K562 (cell line): ENCODE data around the gene PARP15. TPM values are rescaled to one million over a fixed set of nuclear protein-coding genes. Genes with fewer than 3 reads are reported as not detected.

Experiments
- ATAC-seq: fragments of 200-7000 bp; cut with Tn5 transposase; 3 replicates; pipeline ENCODE4 v1.9.1; 2020; ENCODE audit warnings: moderate library complexity
- BruUV-seq: library from RNA; stranded (reverse); fragments of 400-500 nt; replicated peaks from 2 replicates; lab custom pipeline; 2021; lab: Mats Ljungman, UMichigan
- CTCF ChIA-PET: fragments of 300-600 bp; formaldehyde crosslinking; extraction: SDS; loops from one replicate; lab custom pipeline; 2021; ENCODE audit warnings: low intra/inter-chr PET ratio; lab: Yijun Ruan, JAX
- POLR2A ChIA-PET: fragments of 300-600, 350-650 bp; sonication (Branson Sonifier 250); formaldehyde crosslinking; extraction: SDS; loops from one replicate; lab custom pipeline; 2021; ENCODE audit warnings: antibody characterized with exemption, inconsistent platforms; lab: Yijun Ruan, JAX
- DNase-seq, 4 experiments: peaks; one replicate each; pipeline versions ENCODE4 v3.0.0 to v3.0.0-alpha.2; 2011 to 2018; ENCODE audit warnings: low spot score in 3 of 4, mixed read lengths in 3 of 4; ENCODE audit errors: extremely low read depth in 1 of 4
- FAIRE-seq: peaks from 2 replicates; lab custom pipeline; 2011; peaks lifted over from hg19 to GRCh38; lab: Jason Lieb, UNC
- H2AFZ ChIP-seq: 2 replicates; pipeline ENCODE4 v1.6.0; 2011; ENCODE audit warnings: low read depth, low read length, control low read depth, inconsistent platforms
- H3K27ac ChIP-seq: fragments of 200-600 bp; 3 replicates; pipeline ENCODE4 v1.8.0; 2011; ENCODE audit warnings: low read depth, mild to moderate bottlenecking, control low read depth, inconsistent platforms, low read length, moderate library complexity, mixed read lengths; ENCODE audit errors: extremely low read depth
- H3K27me3 ChIP-seq, 2 experiments: fragments of 300-600 bp in 1 of 2; 2 replicates in 1 of 2; 3 replicates in 1 of 2; pipeline versions ENCODE4 v1.6.0 to v1.8.0; 2011; ENCODE audit warnings: inconsistent platforms in 2 of 2, low read length in 2 of 2, mild to moderate bottlenecking in 1 of 2, mixed read lengths in 1 of 2, moderate library complexity in 1 of 2; ENCODE audit not compliant: control insufficient read depth in 2 of 2, insufficient read depth in 2 of 2
- H3K36me3 ChIP-seq: fragments of 300-600 bp; 3 replicates; pipeline ENCODE4 v1.8.0; 2011; ENCODE audit warnings: mild to moderate bottlenecking, low read length, inconsistent platforms; ENCODE audit not compliant: control insufficient read depth, insufficient read depth
- H3K4me1 ChIP-seq, 2 experiments: fragments of 200-600 bp in 1 of 2; replicated peaks in 1 of 2; 2 replicates in 1 of 2; 3 replicates in 1 of 2; pipeline versions ENCODE4 v1.5.1 to v1.8.0; 2011; ENCODE audit warnings: inconsistent platforms in 2 of 2, low read length in 2 of 2, mild to moderate bottlenecking in 1 of 2, mixed read lengths in 1 of 2, moderate library complexity in 1 of 2; ENCODE audit not compliant: control insufficient read depth in 2 of 2, insufficient read depth in 2 of 2
- H3K4me2 ChIP-seq: 2 replicates; pipeline ENCODE4 v1.6.1; 2011; ENCODE audit warnings: low read length, control low read depth, inconsistent platforms, mixed read lengths; ENCODE audit not compliant: insufficient read depth
- H3K4me3 ChIP-seq: fragments of 200-600 bp; sonication (generic), shearing (Covaris generic); 2 replicates; pipeline ENCODE4 v1.5.1; 2016; ENCODE audit warnings: control low read depth, inconsistent platforms
- H3K79me2 ChIP-seq: fragments of 200-600 bp; 3 replicates; pipeline ENCODE4 v1.8.0; 2011; ENCODE audit warnings: low read length, inconsistent platforms; ENCODE audit not compliant: control insufficient read depth, insufficient read depth
- H3K9ac ChIP-seq, 2 experiments: 2 replicates each; pipeline versions ENCODE4 v1.6.0 to v1.6.1; 2011; ENCODE audit warnings: low read depth in 2 of 2, low read length in 2 of 2, control low read depth in 1 of 2, inconsistent platforms in 1 of 2, mild to moderate bottlenecking in 1 of 2, mixed read lengths in 1 of 2; ENCODE audit not compliant: insufficient read depth in 1 of 2
- H3K9me1 ChIP-seq: one replicate; pipeline ENCODE4 v1.6.0; 2011; ENCODE audit warnings: inconsistent platforms, mild to moderate bottlenecking, low read length, moderate library complexity; ENCODE audit not compliant: control insufficient read depth, insufficient read depth
- H3K9me3 ChIP-seq: replicated peaks from 2 replicates; pipeline ENCODE4 v1.5.1; 2011; ENCODE audit warnings: low read depth, low read length, inconsistent platforms; ENCODE audit not compliant: control insufficient read depth, insufficient read depth
- H4K20me1 ChIP-seq: replicated peaks from 2 replicates; pipeline ENCODE4 v1.6.1; 2011; ENCODE audit warnings: low read length, inconsistent platforms, mixed read lengths; ENCODE audit not compliant: control insufficient read depth, insufficient read depth
- ASH1L ChIP-seq: fragments of 450-650 bp; IDR thresholded peaks from 2 replicates; pipeline ENCODE4 v1.6.1; 2018; ENCODE audit warnings: borderline replicate concordance, mild to moderate bottlenecking, low read depth; ENCODE audit not compliant: partially characterized antibody
- ATF3 ChIP-seq, 2 experiments: fragments of 450-650 bp in 1 of 2; sonication (generic) in 1 of 2; formaldehyde crosslinking in 1 of 2; IDR thresholded peaks in 1 of 2; conservative IDR thresholded peaks in 1 of 2; 2 replicates each; pipeline versions ENCODE4 v1.6.1 to v1.8.1; 2016 to 2023; ENCODE audit warnings: mild to moderate bottlenecking in 2 of 2, moderate library complexity in 2 of 2, inconsistent platforms in 1 of 2, missing genetic modification reagents in 1 of 2
- FOSL1 ChIP-seq: fragments of 200-800 bp; sonication (Bioruptor generic); conservative IDR thresholded peaks from 2 replicates; pipeline ENCODE4 v1.6.1; 2016; ENCODE audit warnings: missing genetic modification characterization, missing compliant biosample characterization
- HOXB6 ChIP-seq: fragments of 250-450 bp; sonication (Bioruptor Pico); IDR thresholded peaks from 2 replicates; pipeline ENCODE4 v1.5.1; 2022; ENCODE audit warnings: mild to moderate bottlenecking, borderline replicate concordance
- JUND ChIP-seq, 2 experiments: IDR thresholded peaks; 2 replicates in 1 of 2; 3 replicates in 1 of 2; pipeline ENCODE4 v1.6.1; 2011; ENCODE audit warnings: borderline replicate concordance in 2 of 2, low read depth in 2 of 2, low read length in 2 of 2, improper control_type of control experiment in 1 of 2, missing biosample characterization in 1 of 2, missing genetic modification characterization in 1 of 2, missing genetic modification reagents in 1 of 2
- KDM1A ChIP-seq, 2 experiments: fragments of 450-650 bp; IDR thresholded peaks; 2 replicates each; pipeline ENCODE4 v1.6.1; 2016; ENCODE audit warnings: mild to moderate bottlenecking in 2 of 2
- NKRF ChIP-seq: fragments of 450-650 bp; IDR thresholded peaks from 2 replicates; pipeline ENCODE4 v1.6.1; 2016; ENCODE audit warnings: borderline replicate concordance
- PURB ChIP-seq: sonication (generic); formaldehyde crosslinking; IDR thresholded peaks from 2 replicates; pipeline ENCODE4 v1.9.0; 2021; ENCODE audit warnings: low read depth, mild to moderate bottlenecking, missing genetic modification reagents
- SNAPC5 ChIP-seq: fragments of 250-450 bp; sonication (Bioruptor Pico); IDR thresholded peaks from 2 replicates; pipeline ENCODE4 v1.8.0; 2021; ENCODE audit warnings: moderate library complexity, mild to moderate bottlenecking, inconsistent platforms
- SPI1 ChIP-seq: IDR thresholded peaks from 2 replicates; pipeline ENCODE4 v1.6.1; 2011; ENCODE audit warnings: low read depth, low read length, control low read depth, borderline replicate concordance
- VEZF1 ChIP-seq: fragments of 200-800 bp; sonication (Bioruptor generic); IDR thresholded peaks from 2 replicates; pipeline ENCODE4 v1.6.1; 2017; ENCODE audit warnings: missing genetic modification characterization, missing compliant biosample characterization
- ZFP1 ChIP-seq: fragments of 450-650 bp; formaldehyde crosslinking; IDR thresholded peaks from 2 replicates; pipeline ENCODE4 v1.4.0; 2020; ENCODE audit warnings: mild to moderate bottlenecking, mixed read lengths
- ZNF217 ChIP-seq: sonication (generic); formaldehyde crosslinking; IDR thresholded peaks from 2 replicates; pipeline ENCODE4 v1.8.0; 2022; ENCODE audit warnings: mild to moderate bottlenecking, missing genetic modification reagents
- ZNF584 ChIP-seq: fragments of 200-800 bp; sonication (Bioruptor generic); IDR thresholded peaks from 2 replicates; pipeline ENCODE4 v1.6.1; 2016; ENCODE audit warnings: low read depth, mild to moderate bottlenecking, missing genetic modification characterization, missing compliant biosample characterization
- WGBS: fragments of 100-300 bp; shearing (Covaris generic); methylation state at CpG from one replicate; pipeline ENCODE4 v1.1.6; 2016; ENCODE audit warnings: low coverage, mixed read lengths; ENCODE audit not compliant: insufficient coverage; ENCODE audit errors: missing lambda C conversion rate; 5-methylcytosine and 5-hydroxymethylcytosine counted together
- in situ Hi-C: fragments of 300-500 bp; cut with MboI; formaldehyde crosslinking; loops from 4 replicates; pipeline ENCODE4 v1.15.0; 2018; ENCODE audit warnings: inconsistent platforms, mixed read lengths
- intact Hi-C: fragments of 100-400 bp; cut with micrococcal nuclease; formaldehyde crosslinking; loops from 2 replicates; pipeline ENCODE4 v1.14.2; 2022
- polyA plus RNA-seq, 8 experiments: library from polyadenylated mRNA; depleted of rRNA in 4 of 8; stranded (reverse) in 5 of 8; unstranded in 3 of 8; fragments of >200 nt; fragmentation: Nextera tagmentation in 2 of 8; fragmentation: Illumina TruSeq in 1 of 8; extraction: Ambion mirVana in 2 of 8; extraction: Trizol in 1 of 8; gene quantifications; 2 replicates each; pipeline versions ENCODE4 v1.2.1 to v1.2.3, GENCODE V29; 2011 to 2014; ENCODE audit warnings: inconsistent platforms in 1 of 8, missing spikeins in 1 of 8
- total RNA-seq, 7 experiments: library from RNA; depleted of rRNA in 6 of 7; stranded (reverse); fragments of >200 nt in 6 of 7; fragmentation: Illumina TruSeq in 2 of 7; extraction: Trizol in 2 of 7; gene quantifications; 2 replicates each; pipeline versions ENCODE4 v1.2.1 to v1.2.3, GENCODE V29; 2011 to 2021; ENCODE audit warnings: low replicate concordance in 1 of 7

Gene PARP15
- total and polyA plus RNA-seq, 9 of the 15 experiments (the other 6 are each of a cell fraction or from before 2014, with no cell fraction given): 0.05 to 0.40 (median 0.13) TPM

GRCh38 chr3:122572940-122573412, 4.5 kb upstream of the PARP15 start:
- peak overlapping the region; percentile 25; the same call in 1 of the 3 replicates for H3K27ac ChIP-seq
- ChIA-PET CTCF (no interaction called here), POLR2A (interaction anchor here (1.0 kb wide), 1 partner anchor 8 kb away, joined by 4 read pairs; the partner anchor contains the start of genes DTX3L and PARP9)
- no peaks in the 10 kb centered on the region for H3K27me3 ChIP-seq
- no peaks in the 10 kb centered on the region for H3K9me3 ChIP-seq
- H3K4me2 ChIP-seq: no peak overlapping the region
- H3K4me1 ChIP-seq: peaks cover 6 to 7% of the 10 kb centered on the region in 2 experiments; a peak in 3 of 5 replicates
- peaks cover 17% of the 10 kb centered on the region; the same call in 2 of the 3 replicates for H3K36me3 ChIP-seq
- ATAC-seq: peak; percentile 80
- no peaks in the 10 kb centered on the region for H3K79me2 ChIP-seq
- FAIRE-seq: peak; percentile 80
- intact Hi-C loops (no loop called here), in situ Hi-C loops (no loop called here)
- no peak overlapping the region for H3K4me3 ChIP-seq
- WGBS: 29% methylated on average over 2 of the region's 3 CpGs
- no TSS peak for BruUV-seq
- no peak overlapping the region for H2AFZ ChIP-seq
- H4K20me1 ChIP-seq: no peaks in the 10 kb centered on the region
- peak overlapping the region in 1 of 2 experiments; percentile 52; a peak in 1 of 4 replicates for H3K9ac ChIP-seq
- H3K9me1 ChIP-seq: no peaks in the 10 kb centered on the region
- DNase-seq: peak in 2 of 4 experiments; percentile 13 to 45
- no peak for TF ChIP-seq HOXB6
- no peak for TF ChIP-seq ASH1L
- peak; percentile 45; the same call in 1 of the 2 replicates for TF ChIP-seq ATF3 (IDR thresholded peaks at IDR 0.05)
- TF ChIP-seq ATF3 (CRISPR knock-in tag; conservative IDR thresholded peaks at IDR 0.05): no peak
- peak; percentile 49 for TF ChIP-seq FOSL1 (tag)
- peak; percentile 78 for TF ChIP-seq JUND (IDR thresholded peaks at IDR 0.05; ENCODE audit: borderline replicate concordance, low read depth, low read length)
- peak; percentile 49; the same call in 1 of the 3 replicates for TF ChIP-seq JUND (tag; IDR thresholded peaks at IDR 0.05; ENCODE audit: borderline replicate concordance, low read depth, low read length)
- no peak for TF ChIP-seq ZNF217
- TF ChIP-seq PURB (CRISPR knock-in tag): no peak
- no peak for TF ChIP-seq ZNF584 (CRISPR knock-in tag)
- TF ChIP-seq NKRF: no peak
- TF ChIP-seq SPI1: peak; percentile 71
- peak in 1 of 2 experiments; percentile 13; a peak in 1 of 4 replicates for TF ChIP-seq KDM1A (IDR thresholded peaks at IDR 0.05)
- TF ChIP-seq VEZF1 (CRISPR knock-in tag): peak; percentile 28; the same call in 1 of the 2 replicates
- TF ChIP-seq SNAPC5 (CRISPR knock-in tag): no peak
- TF ChIP-seq ZFP1 (CRISPR knock-in tag): no peak
